ENCODE data around the gene QPCTL.
A peak's percentile ranks its signal among the peaks of the same experiment; 100 is the strongest.
"Not testable (repeated sequence)": the region's sequence is repeated elsewhere in the genome, so short reads cannot be mapped to it uniquely, and the experiment has no call there.

QPCTL gene

DNA sequence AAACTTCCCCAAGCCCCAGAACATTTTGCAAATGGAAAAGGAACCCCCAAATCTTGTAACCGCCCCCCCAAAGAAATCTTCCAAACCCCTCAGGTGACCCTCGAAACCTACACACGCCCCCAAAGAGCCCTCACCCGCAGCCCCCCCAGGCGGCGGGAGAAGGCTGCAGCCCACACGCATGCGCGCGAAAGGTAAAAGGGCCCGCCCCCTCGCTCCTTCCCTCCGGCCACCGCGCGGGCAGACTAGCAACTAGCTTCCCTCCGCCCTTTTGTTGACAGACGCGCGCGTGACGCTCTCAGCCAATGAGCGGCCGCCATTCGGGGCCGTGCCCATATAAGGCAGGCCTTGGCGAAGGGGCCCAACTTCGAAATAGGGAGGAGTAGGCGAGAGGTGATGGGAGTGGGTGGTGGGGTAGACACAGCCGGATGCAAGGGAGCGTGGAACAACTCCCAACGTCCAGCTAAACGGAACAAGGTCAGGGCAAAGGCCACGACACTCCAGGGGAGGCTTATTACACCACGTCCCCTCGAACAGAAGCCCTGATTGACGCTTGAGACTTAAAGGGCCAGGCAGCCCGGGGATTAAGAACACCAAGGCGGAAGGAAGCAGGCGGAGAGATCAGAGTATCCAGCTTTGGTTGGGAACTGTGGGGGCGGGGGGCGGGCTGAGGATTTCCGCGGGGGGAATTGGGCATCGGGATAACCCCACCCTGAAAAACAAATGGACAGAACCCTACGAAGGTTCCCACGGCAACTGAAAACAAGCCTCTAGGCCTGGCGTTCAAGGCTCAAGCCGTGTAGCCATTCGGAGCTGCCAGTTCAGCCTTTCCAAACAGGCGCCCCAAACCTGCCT is 24.9 kb downstream of the QPCTL start:
- DNase-seq (ENCODE audit: low read depth, low spot score) = peak; percentile 99

DNA sequence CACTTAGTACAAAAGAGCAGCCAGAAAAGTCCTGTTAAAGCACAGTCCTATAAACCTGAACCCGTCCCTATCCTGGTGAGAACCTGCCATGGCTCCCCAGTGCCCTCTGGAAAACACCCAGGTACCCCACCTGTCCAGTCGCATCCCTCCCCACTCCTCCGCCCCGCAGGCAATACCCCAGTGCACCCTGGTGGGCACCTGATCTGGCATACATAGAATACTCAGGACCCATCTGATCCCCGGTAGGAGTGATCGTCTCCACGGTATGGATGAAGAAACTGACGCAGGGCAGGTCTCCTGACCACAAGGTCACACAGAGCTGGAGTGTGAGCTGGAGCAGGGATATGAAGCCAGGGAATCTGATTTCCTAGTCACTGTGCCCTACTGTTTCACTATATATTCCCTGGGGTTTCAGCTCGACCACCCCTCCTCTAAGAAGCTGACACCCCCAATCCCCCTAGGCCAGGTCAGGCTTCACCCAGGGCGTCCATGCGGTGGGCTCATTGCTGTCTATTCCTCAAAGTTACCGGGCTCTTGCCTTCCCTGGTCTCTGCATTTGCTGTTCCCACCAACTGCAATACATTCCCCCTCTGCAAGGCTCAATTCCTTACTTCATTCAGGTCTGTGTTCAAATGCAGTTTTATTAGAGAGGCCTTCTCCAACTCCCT is 25.7 kb downstream of the QPCTL start:
- no peak for DNase-seq (ENCODE audit: low read depth, low spot score)

DNA sequence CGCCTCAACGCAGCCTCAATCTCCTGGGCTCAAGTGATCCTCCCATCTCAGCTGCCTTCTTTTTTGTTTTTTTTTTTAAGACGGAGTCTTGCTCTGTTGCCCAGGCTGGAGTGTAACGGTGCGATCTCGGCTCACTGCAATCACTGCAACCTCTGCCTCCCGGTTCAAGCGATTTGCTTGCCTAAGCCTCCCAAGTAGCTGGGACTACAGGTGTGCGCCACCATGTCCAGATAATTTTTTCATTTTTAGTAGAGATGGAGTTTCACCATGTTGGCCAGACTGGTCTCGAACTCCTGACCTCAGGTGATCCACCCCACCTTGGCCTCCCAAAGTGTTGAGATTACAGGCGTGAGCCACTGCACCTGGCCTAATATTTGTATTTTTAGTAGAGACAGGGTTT is 27.6 kb downstream of the QPCTL start:
- not testable (repeated sequence) for DNase-seq (ENCODE audit: low read depth, low spot score)

DNA sequence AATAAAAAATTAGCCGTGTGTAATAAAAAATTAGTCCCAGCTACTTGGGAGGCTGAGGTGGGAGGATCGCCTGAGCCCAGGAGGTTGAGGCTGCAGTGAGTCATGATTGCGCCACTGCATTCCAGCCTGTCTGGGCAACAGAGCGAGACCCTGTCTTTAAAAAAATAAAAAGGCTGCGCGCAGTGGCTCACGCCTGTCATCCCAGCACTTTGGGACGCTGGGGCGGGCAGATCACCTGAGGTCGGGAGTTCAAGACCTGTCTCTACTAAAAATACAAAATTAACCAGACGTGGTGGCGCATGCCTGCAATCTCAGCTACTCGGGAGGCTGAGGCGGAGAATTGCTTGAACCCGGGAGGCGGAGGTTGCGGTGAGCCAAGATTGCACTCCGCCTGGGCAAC is 36.2 kb downstream of the QPCTL start:
- not testable (repeated sequence) for DNase-seq (ENCODE audit: low read depth, low spot score)

DNA sequence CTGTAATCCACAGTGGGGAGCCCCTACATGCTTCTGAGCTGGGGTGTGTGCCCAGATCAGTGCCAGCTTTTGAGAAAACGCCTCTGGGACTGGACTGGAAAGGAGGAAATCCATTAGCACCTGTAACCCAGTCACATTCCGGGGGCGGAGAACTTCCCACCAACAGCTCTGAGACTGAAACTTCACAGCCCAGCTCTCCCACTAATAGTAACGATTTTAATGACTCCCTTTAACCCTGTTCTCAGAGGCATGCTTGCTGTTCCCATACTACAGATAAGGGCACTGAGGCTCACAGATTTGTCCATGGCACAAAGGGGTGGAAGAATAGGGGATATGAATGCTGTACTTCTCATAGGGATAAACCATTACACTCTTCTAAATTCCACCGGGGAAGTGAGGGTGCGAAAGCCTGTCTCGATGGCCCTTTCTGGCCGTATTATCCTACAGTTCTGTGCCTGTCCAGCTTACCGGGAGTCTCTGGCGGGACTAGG is 37.4 kb downstream of the QPCTL start:
- DNase-seq (ENCODE audit: low read depth, low spot score) = no peak

DNA sequence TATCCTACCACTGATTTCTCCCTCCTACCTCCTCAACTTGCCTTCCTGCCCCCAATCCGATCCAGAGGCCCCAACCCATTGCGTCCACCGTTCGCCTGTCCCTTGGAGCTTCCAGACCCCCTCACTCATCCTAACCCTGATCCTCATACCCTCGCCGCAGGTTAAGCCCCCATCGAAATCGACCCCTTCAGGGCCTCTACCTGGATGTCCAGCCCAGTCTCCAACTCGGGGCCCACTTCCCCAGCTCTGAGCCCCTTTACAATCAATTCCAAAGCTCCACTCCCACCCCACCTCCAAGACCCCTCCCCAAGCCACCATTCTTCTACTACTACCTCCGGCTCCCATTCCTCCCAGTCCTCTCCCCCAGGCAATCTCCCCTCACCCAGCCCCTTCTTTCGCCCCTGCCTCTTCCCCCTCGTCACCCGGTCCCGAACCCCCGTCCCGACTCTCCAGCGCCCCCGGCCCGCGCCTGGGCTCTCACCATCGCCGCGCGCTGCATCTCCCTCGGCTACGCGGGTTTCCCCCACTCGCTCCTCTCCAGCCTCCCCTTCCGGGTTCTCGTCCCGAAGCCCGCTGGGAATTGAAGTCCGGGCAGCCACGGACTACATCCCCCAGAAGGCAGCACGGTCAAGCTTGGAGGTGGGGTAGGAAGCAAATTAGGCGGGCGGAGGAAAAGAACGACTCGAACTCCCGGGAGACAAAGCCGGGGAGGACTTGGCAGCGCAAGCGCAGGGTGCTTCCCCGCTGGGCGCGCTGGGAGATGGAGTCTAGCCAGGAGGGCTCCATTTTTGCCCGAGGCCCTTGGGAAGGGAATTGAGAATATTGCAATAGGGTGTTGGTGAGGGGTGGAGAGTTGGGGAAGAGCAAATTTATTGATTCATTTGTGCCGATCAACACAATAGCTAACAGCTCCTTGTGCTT is 38.2 kb downstream of the QPCTL start, which contains the start of gene FBXO46:
FBXO46 (minus strand) TSS at position 529 of the 921 bp plus-strand sequence. CDS start 17,401 bp downstream, outside the sequence.
- peak; percentile 89 for DNase-seq (ENCODE audit: low read depth, low spot score)

DNA sequence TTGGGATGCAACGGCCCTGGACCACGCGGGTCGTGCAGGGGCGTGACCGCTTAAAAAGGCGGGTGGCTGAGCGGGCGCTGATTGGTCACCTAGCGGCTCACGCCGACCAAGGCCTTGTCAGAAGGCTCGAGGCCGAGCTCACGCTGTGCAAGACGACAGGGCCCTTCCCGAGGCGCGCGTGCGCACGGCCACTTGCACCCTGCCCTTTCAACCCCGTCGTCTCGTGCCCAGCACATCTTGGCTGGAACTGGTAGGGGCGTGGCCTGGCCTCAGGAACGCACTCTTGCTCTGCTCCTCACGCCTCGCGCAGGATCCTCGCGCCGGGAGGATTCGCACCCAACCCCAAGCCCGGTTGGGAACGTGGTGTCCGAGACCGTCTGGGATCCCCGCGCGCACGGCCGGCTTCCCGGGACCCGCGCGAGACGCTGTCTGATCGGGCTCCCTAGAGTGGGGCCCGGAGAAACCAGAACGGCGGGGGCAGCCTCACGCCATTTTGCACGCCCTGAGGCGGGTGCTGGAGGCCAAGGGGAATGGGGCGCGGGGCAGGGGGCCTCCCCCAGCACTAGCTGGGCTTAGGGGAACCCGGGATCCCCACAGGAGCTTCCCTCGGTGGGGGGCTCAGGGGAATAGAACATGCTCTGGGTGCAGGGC is 40.8 kb downstream of the QPCTL start, which contains the start of gene MEIOSIN:
MEIOSIN (plus strand) TSS at position 280 of the 651 bp plus-strand sequence. CDS start 1,938 bp downstream, outside the sequence.
- no peak for DNase-seq (ENCODE audit: low read depth, low spot score)

DNA sequence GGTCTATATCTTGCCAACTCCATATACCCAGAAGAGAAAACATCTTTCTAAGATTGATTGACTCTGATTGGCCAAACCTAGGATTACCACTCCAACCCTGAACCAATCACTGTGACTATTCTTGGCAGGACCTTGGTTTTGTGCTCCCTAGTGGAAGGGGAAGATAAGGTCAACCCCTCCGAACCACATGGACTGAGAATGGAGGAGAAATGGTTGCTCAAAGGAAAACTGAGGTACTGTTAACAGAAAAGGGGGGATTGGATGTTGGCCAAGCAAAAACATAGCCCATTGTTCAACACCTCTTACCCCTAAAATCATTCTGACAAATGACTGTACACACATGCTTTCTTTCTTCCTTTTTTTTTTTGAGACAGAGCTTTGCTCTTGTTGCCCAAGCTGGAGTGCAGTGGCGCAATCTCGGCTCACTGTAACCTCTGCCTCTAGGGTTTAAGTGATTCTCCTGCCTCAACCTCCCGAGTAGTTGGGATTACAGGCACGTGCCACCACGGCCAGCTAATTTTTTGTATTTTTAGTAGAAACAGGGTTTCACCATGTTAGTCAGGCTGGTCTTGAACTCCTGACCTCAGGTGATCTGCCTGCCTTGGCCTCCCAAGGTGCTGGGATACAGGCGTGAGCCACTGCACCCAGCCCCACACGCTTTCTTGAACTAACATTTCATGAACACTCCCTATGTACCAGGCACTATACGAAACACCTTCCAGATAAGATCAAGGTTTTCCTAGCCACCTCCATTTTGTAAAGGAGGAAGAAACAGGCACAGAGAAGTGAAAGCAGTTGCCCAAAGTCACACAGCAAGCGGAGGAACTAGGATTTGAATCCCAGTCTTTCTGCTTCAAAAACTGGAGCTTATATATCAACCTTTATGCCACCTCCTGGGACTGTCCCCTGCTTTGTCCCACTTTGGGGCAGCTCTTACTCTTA is 47.3 kb downstream of the QPCTL start:
- DNase-seq (ENCODE audit: low read depth, low spot score) = no peak

DNA sequence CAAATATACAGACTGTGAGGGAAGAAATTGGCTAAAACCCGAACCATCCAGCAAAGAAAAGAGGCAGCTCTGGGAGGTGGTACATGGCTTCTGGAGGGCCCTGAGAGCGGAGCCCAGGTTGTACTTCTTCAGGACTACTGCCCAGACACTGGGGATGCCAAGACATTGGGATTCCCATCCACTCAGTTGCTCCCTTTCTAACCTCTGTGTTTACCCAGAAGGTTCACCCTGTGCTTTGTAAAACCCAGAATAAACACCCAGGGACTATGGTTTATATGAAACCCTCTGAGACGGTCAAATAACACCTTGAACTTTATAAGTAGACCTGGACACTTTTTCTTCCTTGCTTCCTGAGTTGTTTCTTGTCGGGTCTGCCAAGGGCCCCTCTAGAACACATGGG is 50.5 kb downstream of the QPCTL start:
- DNase-seq (ENCODE audit: low read depth, low spot score) = no peak

DNA sequence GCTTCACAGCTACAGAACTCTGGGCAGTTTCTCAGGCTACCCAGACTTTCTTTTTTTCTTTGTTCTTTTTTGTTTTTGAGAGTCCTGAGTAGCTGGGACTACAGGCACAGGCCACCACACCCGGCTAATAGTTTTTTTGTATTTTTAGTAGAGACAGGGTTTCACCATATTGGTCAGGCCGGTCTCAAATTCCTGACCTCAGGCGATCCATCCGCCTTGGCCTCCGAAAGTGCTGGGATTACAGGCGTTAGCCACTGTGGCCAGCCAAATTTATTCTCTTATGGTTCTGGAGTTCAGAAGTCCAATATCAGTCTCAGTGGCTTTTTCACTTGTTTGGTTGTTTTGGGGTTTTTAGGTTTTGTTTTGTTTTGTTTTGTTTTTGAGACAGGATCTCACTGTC is 53.1 kb downstream of the QPCTL start:
- no peak for DNase-seq (ENCODE audit: low read depth, low spot score)

DNA sequence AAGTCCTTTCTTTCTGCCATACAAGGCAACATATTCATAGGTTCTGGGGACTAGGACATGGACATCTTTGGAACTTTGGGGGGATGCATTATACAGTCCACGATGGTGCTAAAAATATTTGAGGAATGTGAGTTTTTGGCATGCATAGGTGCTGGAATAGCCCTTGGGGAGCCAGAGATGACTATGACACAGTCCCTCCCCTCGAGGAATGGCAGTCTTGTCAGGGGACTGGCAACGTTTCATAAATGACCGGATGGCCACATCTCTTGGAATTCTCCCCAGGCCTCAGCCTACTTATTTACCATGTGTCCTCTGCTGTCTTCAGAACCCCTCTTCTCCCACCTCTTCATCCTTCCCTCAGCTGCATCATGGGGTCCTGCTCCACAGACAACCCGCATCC is 54.4 kb downstream of the QPCTL start:
- DNase-seq (ENCODE audit: low read depth, low spot score) = no peak

DNA sequence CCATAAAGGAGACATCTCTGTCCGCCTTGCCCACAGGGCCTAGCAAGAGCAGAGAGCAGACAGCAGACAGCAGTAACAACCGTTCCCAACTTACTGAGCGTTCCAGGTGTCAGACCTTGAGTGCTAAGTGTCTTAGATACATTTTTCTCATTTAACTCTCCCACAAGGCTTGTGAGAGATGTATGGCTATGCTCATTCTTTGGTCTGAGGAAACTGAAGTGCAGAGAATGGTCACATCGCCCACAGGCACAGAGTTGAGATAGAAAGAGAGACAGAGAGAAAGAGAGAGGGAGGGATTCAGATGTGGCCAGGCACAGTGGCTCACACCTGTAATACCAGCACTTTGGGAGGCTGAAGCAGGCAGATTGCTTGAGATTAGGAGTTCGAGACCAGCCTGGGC is 55.0 kb downstream of the QPCTL start:
- no peak for DNase-seq (ENCODE audit: low read depth, low spot score)

DNA sequence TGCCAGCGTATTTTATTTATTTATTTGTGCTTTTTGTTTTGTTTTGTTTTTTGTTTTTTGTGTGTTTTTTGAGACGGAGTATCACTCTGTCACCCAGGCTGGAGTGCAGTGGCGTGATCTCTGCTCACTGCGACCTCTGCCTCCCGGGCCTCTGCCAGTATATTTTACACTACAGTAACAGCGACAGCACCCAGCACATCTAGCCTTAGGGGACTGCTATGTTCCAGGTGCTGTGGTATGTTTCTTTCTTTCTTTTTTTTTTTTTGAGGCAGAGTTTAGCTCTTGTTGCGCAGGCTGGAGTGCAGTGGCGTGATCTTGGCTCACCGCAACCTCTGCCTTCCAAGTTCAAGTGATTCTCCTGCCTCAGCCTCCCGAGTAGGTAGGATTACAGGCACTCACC is 59.0 kb downstream of the QPCTL start:
- DNase-seq (ENCODE audit: low read depth, low spot score) = not testable (repeated sequence)

DNA sequence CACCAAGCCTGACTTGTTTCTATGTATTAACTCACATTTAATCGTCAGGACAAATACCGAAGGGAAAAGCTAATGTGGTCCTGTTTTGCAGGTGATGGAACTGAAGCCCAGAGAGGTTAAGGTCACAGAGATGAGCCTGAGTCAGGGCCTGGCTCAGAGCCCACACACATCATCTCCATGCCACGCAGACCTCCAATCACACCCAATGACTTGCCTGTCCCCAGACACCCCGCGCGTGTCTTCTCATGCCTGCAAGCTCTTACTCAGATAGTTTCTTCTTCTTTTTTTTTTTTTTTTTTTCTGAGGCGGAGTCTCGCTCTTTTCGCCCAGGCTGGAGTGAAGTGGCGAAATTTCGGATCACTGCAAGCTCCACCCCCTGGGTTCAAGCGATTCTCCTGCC is 60.2 kb downstream of the QPCTL start:
- DNase-seq (ENCODE audit: low read depth, low spot score) = no peak

DNA sequence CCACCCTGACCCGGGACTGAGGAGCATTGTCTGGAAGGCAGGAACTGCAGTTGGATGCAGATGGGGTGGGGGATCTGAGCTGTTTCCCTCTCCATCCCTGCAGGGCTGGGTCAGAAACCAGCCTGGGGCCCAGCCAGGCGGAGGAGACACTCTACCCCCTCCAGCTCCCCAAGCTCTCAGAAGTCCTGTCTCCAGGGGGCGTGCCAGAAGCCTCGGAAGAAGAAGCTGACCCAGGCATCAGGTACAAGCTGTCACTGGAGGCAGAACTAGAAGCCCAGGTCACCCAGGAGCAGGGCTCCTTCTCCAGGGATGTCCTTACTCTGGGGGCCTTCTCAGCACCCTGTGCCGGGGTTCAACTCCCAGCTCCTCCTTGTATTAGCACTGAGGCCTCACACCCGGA is 61.1 kb downstream of the QPCTL start:
- no peak for DNase-seq (ENCODE audit: low read depth, low spot score)

All from brain pericyte (primary cell).